Measurements from ENCODE around the gene LZIC. TPM values are rescaled to one million over a fixed set of nuclear protein-coding genes. Genes with fewer than 3 reads are reported as not detected.

Gene LZIC
- total and polyA plus RNA-seq, 9 of the 15 experiments (the other 6 are each of a cell fraction or from before 2014, with no cell fraction given), result 32.9 to 109 (median 61.7) TPM

GRCh38 chr1:9942399-9942938, 722 bp downstream of the LZIC start (continued):
- TF ChIP-seq AFF4 (CRISPR knock-in tag; IDR thresholded peaks at IDR 0.05) (0 out of 2 replicates have a peak, but pooled peaks have one; percentile 18), ZNF165 (CRISPR knock-in tag; IDR thresholded peaks at IDR 0.05; ENCODE audit: borderline replicate concordance) (no peak), NFIC (IDR thresholded peaks at IDR 0.05) (no peak), HMBOX1 (IDR thresholded peaks at IDR 0.05) (peak; percentile 86), ATF3 (IDR thresholded peaks at IDR 0.05) (no peak), ATF3 (CRISPR knock-in tag; conservative IDR thresholded peaks at IDR 0.05) (0 out of 2 replicates have a peak, but pooled peaks have one; percentile 2), HOMEZ (CRISPR knock-in tag; IDR thresholded peaks at IDR 0.05) (no peak), RCOR1 (IDR thresholded peaks at IDR 0.05; ENCODE audit: borderline replicate concordance in 1 of 2, low read depth in 2 of 2, low read length in 2 of 2) (peak in 1 of 2 experiments; percentile 40; a peak in 1 of 4 replicates), ZNF140 (CRISPR knock-in tag; IDR thresholded peaks at IDR 0.05) (no peak), RBBP5 (IDR thresholded peaks at IDR 0.05; ENCODE audit: borderline replicate concordance, insufficient read depth, low read length, poor library complexity, severe bottlenecking) (no peak), NCOA4 (IDR thresholded peaks at IDR 0.05; ENCODE audit: partially characterized antibody) (no peak), ZNF398 (CRISPR knock-in tag; IDR thresholded peaks at IDR 0.05) (no peak), RBM39 (optimal IDR thresholded peaks at IDR 0.05; ENCODE audit: low read depth, low read length) (no peak), NFYB (IDR thresholded peaks at IDR 0.05; ENCODE audit: extremely low read depth, insufficient read length) (no peak), GTF2B (IDR thresholded peaks at IDR 0.05; ENCODE audit: extremely low read depth, insufficient read length) (no peak), HLTF (IDR thresholded peaks at IDR 0.05) (no peak), ZNF184 (CRISPR knock-in tag; IDR thresholded peaks at IDR 0.05) (no peak), SIRT6 (IDR thresholded peaks at IDR 0.05; ENCODE audit: low read depth, low read length) (no peak)

Measured in K562 (cell line).